ENCODE measurements around the gene DNAH7.
"Not testable (repeated sequence)": the region's sequence is repeated elsewhere in the genome, so short reads cannot be mapped to it uniquely, and the experiment has no call there.

The DNAH7 gene

GRCh38 chr2:195984923-195985726, 83.5 kb downstream of the DNAH7 start:
- FAIRE-seq (no peak), DNase-seq (ENCODE audit: low spot score) (no peak)

- no peak for DNase-seq (ENCODE audit: low spot score)
- FAIRE-seq, result no peak
Measured at GRCh38 chr2:195967336-195967735, 101.3 kb downstream of the DNAH7 start.

GRCh38 chr2:195961873-195962272, 106.8 kb downstream of the DNAH7 start:
- FAIRE-seq (no peak), DNase-seq (ENCODE audit: low spot score) (no peak)

- FAIRE-seq, result no peak
- DNase-seq (ENCODE audit: low spot score), result no peak
Measured at GRCh38 chr2:195959341-195959740, 109.3 kb downstream of the DNAH7 start.

- DNase-seq (ENCODE audit: low spot score) (no peak), FAIRE-seq (no peak)
Measured at GRCh38 chr2:195956725-195957124, 111.9 kb downstream of the DNAH7 start.

GRCh38 chr2:195945056-195945455, 123.6 kb downstream of the DNAH7 start:
- no peak for FAIRE-seq

GRCh38 chr2:195937176-195937575, 131.5 kb downstream of the DNAH7 start:
- DNase-seq (ENCODE audit: low spot score) (no peak), FAIRE-seq (no peak)

More at GRCh38 chr2:195945056-195945455, 123.6 kb downstream of the DNAH7 start:
- no peak for DNase-seq (ENCODE audit: low spot score)

- FAIRE-seq (no peak), DNase-seq (ENCODE audit: low spot score) (no peak)
Measured at GRCh38 chr2:195934484-195934883, 134.2 kb downstream of the DNAH7 start.

GRCh38 chr2:195929531-195929930, 139.1 kb downstream of the DNAH7 start:
- DNase-seq (ENCODE audit: low spot score) (no peak), FAIRE-seq (no peak)

GRCh38 chr2:195925120-195925519, 143.5 kb downstream of the DNAH7 start:
- DNase-seq (ENCODE audit: low spot score), result no peak
- FAIRE-seq, result no peak

GRCh38 chr2:195923889-195924288, 144.7 kb downstream of the DNAH7 start:
- FAIRE-seq (no peak), DNase-seq (ENCODE audit: low spot score) (no peak)

GRCh38 chr2:195917021-195917600, 151.5 kb downstream of the DNAH7 start:
- FAIRE-seq; DNase-seq (ENCODE audit: low spot score): not testable (repeated sequence)

GRCh38 chr2:195912079-195912478, 156.6 kb downstream of the DNAH7 start:
- FAIRE-seq (no peak), DNase-seq (ENCODE audit: low spot score) (no peak)

- DNase-seq (ENCODE audit: low spot score) (no peak), FAIRE-seq (no peak)
Measured at GRCh38 chr2:195910570-195910969, 158.1 kb downstream of the DNAH7 start.

GRCh38 chr2:195909926-195910325, 158.7 kb downstream of the DNAH7 start:
- DNase-seq (ENCODE audit: low spot score) (no peak), FAIRE-seq (no peak)

GRCh38 chr2:195907474-195907873, 161.2 kb downstream of the DNAH7 start:
- no peak for DNase-seq (ENCODE audit: low spot score)
- no peak for FAIRE-seq

- FAIRE-seq, result no peak
Measured at GRCh38 chr2:195903956-195904355, 164.7 kb downstream of the DNAH7 start.

GRCh38 chr2:195902857-195903256, 165.8 kb downstream of the DNAH7 start:
- FAIRE-seq (no peak), DNase-seq (ENCODE audit: low spot score) (no peak)

More at GRCh38 chr2:195903956-195904355, 164.7 kb downstream of the DNAH7 start:
- no peak for DNase-seq (ENCODE audit: low spot score)

GRCh38 chr2:195899226-195899625, 169.4 kb downstream of the DNAH7 start:
- DNase-seq (ENCODE audit: low spot score) (no peak), FAIRE-seq (no peak)

- no peak for FAIRE-seq
Measured at GRCh38 chr2:195898505-195899191, 170.0 kb downstream of the DNAH7 start.

GRCh38 chr2:195891081-195891480, 177.6 kb downstream of the DNAH7 start:
- no peak for DNase-seq (ENCODE audit: low spot score)
- no peak for FAIRE-seq

More at GRCh38 chr2:195898505-195899191, 170.0 kb downstream of the DNAH7 start:
- no peak for DNase-seq (ENCODE audit: low spot score)

- FAIRE-seq (no peak), DNase-seq (ENCODE audit: low spot score) (no peak)
Measured at GRCh38 chr2:195879153-195879552, 189.5 kb downstream of the DNAH7 start.

All from RCC 7860 (cell line).